T-helper 17 cell (primary cell): Measurements from ENCODE around the gene PRPF8. TPM values are rescaled to one million over a fixed set of nuclear protein-coding genes. Genes with fewer than 3 reads are reported as not detected.

ENCODE experiments used
- ATAC-seq: fragments of 150-1000 bp; cut with Tn5 transposase; 2 replicates; pipeline ENCODE4 v1.10.0; 2021; ENCODE audit warnings: mild to moderate bottlenecking, moderate library complexity
- DNase-seq, 3 donors: peaks; one replicate each; pipeline versions ENCODE4 v3.0.0 to v3.0.0-alpha.2; 2020 to 2021
- H3K9me3 ChIP-seq: one replicate; pipeline ENCODE4 v1.7.0; 2013; ENCODE audit warnings: low read length, mild to moderate bottlenecking; ENCODE audit not compliant: control insufficient read depth, poor library complexity, severe bottlenecking
- H3K27ac Mint-ChIP-seq: one replicate; pipeline ENCODE4 v1.8.0; 2022; ENCODE audit warnings: mild to moderate bottlenecking, moderate library complexity, mixed read lengths
- H3K27me3 Mint-ChIP-seq: one replicate; pipeline ENCODE4 v1.8.0; 2022; ENCODE audit warnings: mixed read lengths
- H3K36me3 Mint-ChIP-seq: one replicate; pipeline ENCODE4 v1.8.0; 2022; ENCODE audit warnings: low read depth, mixed read lengths
- H3K4me1 Mint-ChIP-seq: one replicate; pipeline ENCODE4 v1.8.0; 2022; ENCODE audit warnings: mild to moderate bottlenecking, mixed read lengths
- H3K4me3 Mint-ChIP-seq: one replicate; pipeline ENCODE4 v1.8.0; 2022; ENCODE audit warnings: mild to moderate bottlenecking, moderate library complexity, mixed read lengths
- total RNA-seq, 4 donors: library from RNA in 2 of 4; stranded (reverse) in 2 of 4; gene quantifications; one replicate each; pipeline ENCODE4 v1.2.3 and lab custom pipeline; 2022 to 2026

PRPF8 gene
- total RNA-seq, 2 donors from 2014 or later, result 451 to 472 TPM

- H3K4me1 Mint-ChIP-seq, result peaks cover 2% of the 10 kb centered on the region
- DNase-seq (no peak), ATAC-seq (no peak)
- no peaks in the 10 kb centered on the region for H3K36me3 Mint-ChIP-seq
- no peak overlapping the region for H3K27ac Mint-ChIP-seq
- H3K9me3 ChIP-seq, result no peaks in the 10 kb centered on the region
- H3K4me3 Mint-ChIP-seq, result no peak overlapping the region
- H3K27me3 Mint-ChIP-seq, result no peaks in the 10 kb centered on the region
Measured at GRCh38 chr17:1611715-1612114, 73.0 kb downstream of the PRPF8 start.

- DNase-seq (no peak), ATAC-seq (no peak)
- Mint-ChIP-seq H3K36me3 (no peaks in the 10 kb centered on the region), H3K4me1 (peaks cover 2% of the 10 kb centered on the region), H3K27me3 (no peaks in the 10 kb centered on the region), H3K27ac (no peak overlapping the region), H3K4me3 (no peak overlapping the region)
- H3K9me3 ChIP-seq, result no peaks in the 10 kb centered on the region
Measured at GRCh38 chr17:1608676-1609075, 76.0 kb downstream of the PRPF8 start.

GRCh38 chr17:1607971-1608320 is 76.7 kb downstream of the PRPF8 start:
- no peaks in the 10 kb centered on the region for H3K27me3 Mint-ChIP-seq
- no peak overlapping the region for H3K4me3 Mint-ChIP-seq
- H3K9me3 ChIP-seq, result no peaks in the 10 kb centered on the region
- H3K27ac Mint-ChIP-seq, result no peak overlapping the region
- H3K36me3 Mint-ChIP-seq, result no peaks in the 10 kb centered on the region
- ATAC-seq (no peak), DNase-seq (no peak)
- H3K4me1 Mint-ChIP-seq, result peaks cover 2% of the 10 kb centered on the region

- H3K9me3 ChIP-seq, result no peaks in the 10 kb centered on the region
- H3K4me1 Mint-ChIP-seq, result peaks cover 2% of the 10 kb centered on the region
- H3K27me3 Mint-ChIP-seq, result no peaks in the 10 kb centered on the region
- ATAC-seq (no peak), DNase-seq (no peak)
- H3K27ac Mint-ChIP-seq, result no peak overlapping the region
- H3K4me3 Mint-ChIP-seq, result no peak overlapping the region
- no peaks in the 10 kb centered on the region for H3K36me3 Mint-ChIP-seq
Measured at GRCh38 chr17:1606352-1606985, 78.2 kb downstream of the PRPF8 start.

- H3K4me3 Mint-ChIP-seq, result no peak overlapping the region
- ATAC-seq (no peak), DNase-seq (no peak)
- H3K9me3 ChIP-seq, result no peaks in the 10 kb centered on the region
- H3K27ac Mint-ChIP-seq, result no peak overlapping the region
- H3K4me1 Mint-ChIP-seq, result peaks cover 2% of the 10 kb centered on the region
- no peaks in the 10 kb centered on the region for H3K27me3 Mint-ChIP-seq
- H3K36me3 Mint-ChIP-seq, result no peaks in the 10 kb centered on the region
Measured at GRCh38 chr17:1605681-1606351, 78.9 kb downstream of the PRPF8 start.

GRCh38 chr17:1604831-1605528 is 79.7 kb downstream of the PRPF8 start:
- H3K4me1 Mint-ChIP-seq, result peaks cover 2% of the 10 kb centered on the region
- no peak overlapping the region for H3K27ac Mint-ChIP-seq
- H3K36me3 Mint-ChIP-seq, result no peaks in the 10 kb centered on the region
- H3K4me3 Mint-ChIP-seq, result no peak overlapping the region
- no peaks in the 10 kb centered on the region for H3K27me3 Mint-ChIP-seq
- H3K9me3 ChIP-seq, result no peaks in the 10 kb centered on the region
- ATAC-seq (no peak), DNase-seq (no peak)

- Mint-ChIP-seq H3K36me3 (no peaks in the 10 kb centered on the region), H3K4me1 (no peaks in the 10 kb centered on the region), H3K27me3 (no peaks in the 10 kb centered on the region), H3K27ac (no peak overlapping the region), H3K4me3 (no peak overlapping the region)
- no peak for ATAC-seq
- no peaks in the 10 kb centered on the region for H3K9me3 ChIP-seq
- DNase-seq, result no peak
Measured at GRCh38 chr17:1601571-1601970, 83.1 kb downstream of the PRPF8 start.

Other genes starting within 250 kb of the PRPF8 start
- gene CRK, start 228.6 kb downstream of the PRPF8 start, total RNA-seq, result 10 to 100 TPM; 14.8 to 17.4 TPM
- 10 to 100 TPM; 29.5 to 43.1 TPM for gene MYO1C, start 192.2 kb downstream of the PRPF8 start, total RNA-seq
- gene INPP5K, start 168.3 kb downstream of the PRPF8 start, total RNA-seq, result 100 to 1,000 TPM; 172 to 189 TPM
- gene PITPNA, start 122.1 kb downstream of the PRPF8 start, total RNA-seq, result 10 to 100 TPM; 41.6 to 48.0 TPM
- 1 to 10 TPM; 5.1 to 7.4 TPM for gene SLC43A2, start 56.0 kb downstream of the PRPF8 start, total RNA-seq
- gene SCARF1, start 39.1 kb downstream of the PRPF8 start, total RNA-seq, result 1 to 10 TPM; 1.6 to 2.3 TPM
- gene RILP, start 35.0 kb downstream of the PRPF8 start, total RNA-seq, result 1 to 10 TPM; 2.3 to 3.0 TPM
- gene TLCD2, start 25.5 kb upstream of the PRPF8 start, total RNA-seq, result 1 to 10 TPM in 1 of 2 donors, under 1 TPM in 1; 0.26 to 1.4 TPM
- gene WDR81, start 39.8 kb upstream of the PRPF8 start, total RNA-seq, result 10 to 100 TPM; 38.2 to 41.2 TPM
- gene SERPINF2, start 58.0 kb upstream of the PRPF8 start, total RNA-seq, result under 1 TPM; 0.29 to 0.67 TPM
- gene SERPINF1, start 77.2 kb upstream of the PRPF8 start, total RNA-seq, result under 1 TPM in 1 of 2 donors, not detected in 1; 0.52 TPM
- 10 to 100 TPM; 16.0 to 16.8 TPM for gene SMYD4, start 145.0 kb upstream of the PRPF8 start, total RNA-seq
- gene RPA1, start 145.1 kb upstream of the PRPF8 start, total RNA-seq, result 10 to 100 TPM; 67.4 to 81.4 TPM